GM12892 (cell line): Measurements from ENCODE around the gene AKAP13.

ENCODE experiments used
- POLR2A ChIP-seq: IDR thresholded peaks from 2 replicates; pipeline ENCODE4 v1.6.1; 2011; ENCODE audit warnings: low read depth, low read length, control low read depth
- POLR2AphosphoS5 ChIP-seq: IDR thresholded peaks from 2 replicates; pipeline ENCODE4 v1.6.1; 2011; ENCODE audit warnings: low read depth, low read length, control low read depth

DNA sequence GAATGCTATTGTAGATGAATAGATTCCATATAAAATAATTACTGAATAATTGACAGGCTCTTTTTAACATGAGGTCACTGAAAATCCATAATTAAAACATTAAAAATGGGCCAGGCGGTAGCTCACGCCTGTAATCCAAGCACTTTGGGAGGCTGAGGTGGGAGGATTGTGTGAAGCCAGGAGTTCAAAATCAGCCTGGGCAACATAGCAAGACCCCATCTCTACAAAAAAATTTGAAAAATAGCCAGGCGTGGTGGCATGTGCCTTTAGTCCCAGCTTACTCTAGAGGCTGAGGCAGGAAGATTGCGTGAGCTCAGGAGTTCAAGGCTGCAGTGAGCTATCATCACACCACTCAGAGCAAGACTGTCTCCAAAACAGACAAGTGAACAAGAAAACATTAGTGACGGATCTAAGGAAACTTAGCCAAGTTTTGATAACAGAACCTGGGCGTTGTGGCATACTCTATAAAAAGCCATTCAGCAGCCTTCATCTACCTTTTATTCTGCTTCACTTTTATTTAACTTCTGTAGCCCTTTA is 303.8 kb downstream of the AKAP13 start:
- TF ChIP-seq POLR2A (no peak), POLR2AphosphoS5 (no peak)
